LNCaP clone FGC (cell line): ENCODE data around the gene BAG5.
"Not testable (repeated sequence)": the region's sequence is repeated elsewhere in the genome, so short reads cannot be mapped to it uniquely, and the experiment has no call there.

Source experiments
- DNase-seq: peaks from one replicate; pipeline ENCODE4 v3.0.0-alpha.2; 2011; ENCODE audit warnings: low read depth
- H3K4me3 ChIP-seq: 2 replicates; pipeline ENCODE4 v1.5.1; 2011; ENCODE audit warnings: mild to moderate bottlenecking, low read depth, low read length, control low read depth
- TF ChIP-seq, protein P1 (sequence below): IDR thresholded peaks from 2 replicates; pipeline ENCODE4 v1.5.1; 2012; ENCODE audit warnings: mild to moderate bottlenecking; ENCODE audit not compliant: control insufficient read depth, insufficient read depth; ENCODE audit errors: extremely low read depth

The BAG5 gene

DNA sequence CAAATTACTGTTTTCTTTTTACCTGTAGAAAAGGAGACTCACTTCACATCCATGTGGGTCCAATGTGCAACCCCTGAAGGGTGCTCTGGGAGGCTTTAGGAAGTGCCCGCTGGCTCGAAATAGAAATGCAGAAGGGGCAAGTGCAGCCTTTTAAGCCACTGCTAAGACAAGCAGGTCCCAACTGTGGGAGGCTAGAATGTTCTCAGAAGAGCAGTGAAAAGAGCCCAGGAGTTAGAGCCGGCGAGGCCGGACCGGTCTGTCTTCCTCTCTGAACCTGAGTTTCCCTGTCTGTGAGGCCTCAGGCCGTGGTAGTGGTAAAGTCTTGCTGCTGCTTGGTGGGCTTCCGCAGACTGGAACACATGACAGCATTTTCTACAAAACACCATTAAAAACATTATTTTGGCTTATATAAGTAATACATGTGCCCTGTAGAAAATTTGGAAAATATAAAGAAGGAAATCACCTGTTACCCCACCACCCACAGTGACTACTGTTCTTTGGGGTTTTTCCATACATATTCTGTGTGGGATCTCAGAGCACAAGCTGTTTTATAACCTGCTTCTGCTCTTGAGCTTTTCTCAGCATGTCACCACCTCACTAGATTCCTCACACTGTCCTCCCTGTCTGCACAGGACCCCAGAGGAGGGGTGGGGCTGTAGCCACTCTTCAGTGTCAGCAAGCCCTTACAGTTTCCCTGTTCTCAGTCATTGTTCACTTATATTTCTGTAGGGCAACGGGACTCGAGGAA, 45.9 kb downstream of the BAG5 start:
- TF ChIP-seq, protein P1, sequence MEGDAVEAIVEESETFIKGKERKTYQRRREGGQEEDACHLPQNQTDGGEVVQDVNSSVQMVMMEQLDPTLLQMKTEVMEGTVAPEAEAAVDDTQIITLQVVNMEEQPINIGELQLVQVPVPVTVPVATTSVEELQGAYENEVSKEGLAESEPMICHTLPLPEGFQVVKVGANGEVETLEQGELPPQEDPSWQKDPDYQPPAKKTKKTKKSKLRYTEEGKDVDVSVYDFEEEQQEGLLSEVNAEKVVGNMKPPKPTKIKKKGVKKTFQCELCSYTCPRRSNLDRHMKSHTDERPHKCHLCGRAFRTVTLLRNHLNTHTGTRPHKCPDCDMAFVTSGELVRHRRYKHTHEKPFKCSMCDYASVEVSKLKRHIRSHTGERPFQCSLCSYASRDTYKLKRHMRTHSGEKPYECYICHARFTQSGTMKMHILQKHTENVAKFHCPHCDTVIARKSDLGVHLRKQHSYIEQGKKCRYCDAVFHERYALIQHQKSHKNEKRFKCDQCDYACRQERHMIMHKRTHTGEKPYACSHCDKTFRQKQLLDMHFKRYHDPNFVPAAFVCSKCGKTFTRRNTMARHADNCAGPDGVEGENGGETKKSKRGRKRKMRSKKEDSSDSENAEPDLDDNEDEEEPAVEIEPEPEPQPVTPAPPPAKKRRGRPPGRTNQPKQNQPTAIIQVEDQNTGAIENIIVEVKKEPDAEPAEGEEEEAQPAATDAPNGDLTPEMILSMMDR = no peak
- DNase-seq = no peak
- no peak overlapping the region for H3K4me3 ChIP-seq

DNA sequence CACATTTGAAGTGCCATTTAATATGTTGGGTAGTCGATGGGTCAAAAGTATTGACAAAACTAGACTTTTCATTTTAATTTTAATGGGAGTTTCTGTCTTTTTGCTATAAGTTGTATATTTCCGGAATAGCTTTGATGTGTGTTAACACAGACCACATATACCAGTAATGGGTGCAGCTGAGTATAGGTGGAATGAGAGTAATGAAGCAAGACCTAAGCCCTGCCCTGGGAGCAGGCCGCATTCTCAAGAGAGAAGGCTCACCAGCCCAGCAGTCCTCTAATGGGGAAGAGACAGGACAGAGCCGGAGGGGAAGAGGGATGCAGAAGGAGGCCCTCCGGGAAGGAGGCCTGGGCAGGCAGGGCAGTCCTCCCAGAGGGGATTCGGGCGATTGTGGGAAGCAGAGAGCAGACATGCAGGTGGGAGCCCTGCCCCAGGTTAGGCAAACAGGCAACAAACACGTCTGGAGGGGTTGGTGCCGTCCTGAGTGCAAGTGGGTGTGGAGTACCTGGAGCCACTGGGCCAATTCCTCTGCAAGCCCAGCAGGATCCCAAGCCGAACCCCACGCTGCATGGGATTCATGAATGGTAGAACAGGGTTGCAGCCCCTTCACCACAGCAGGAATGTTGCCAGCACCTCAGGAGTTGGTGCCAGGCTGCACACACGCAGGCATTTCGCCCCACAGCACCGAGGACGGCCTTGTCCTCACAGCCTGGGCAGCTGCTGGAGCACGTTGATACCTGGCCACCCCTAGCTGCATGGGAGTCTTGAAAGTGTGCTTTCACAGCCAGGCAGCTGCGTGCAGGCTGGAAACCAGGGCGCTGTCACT, 47.6 kb downstream of the BAG5 start:
- no peak for DNase-seq
- TF ChIP-seq, protein P1 = no peak
- no peak overlapping the region for H3K4me3 ChIP-seq

DNA sequence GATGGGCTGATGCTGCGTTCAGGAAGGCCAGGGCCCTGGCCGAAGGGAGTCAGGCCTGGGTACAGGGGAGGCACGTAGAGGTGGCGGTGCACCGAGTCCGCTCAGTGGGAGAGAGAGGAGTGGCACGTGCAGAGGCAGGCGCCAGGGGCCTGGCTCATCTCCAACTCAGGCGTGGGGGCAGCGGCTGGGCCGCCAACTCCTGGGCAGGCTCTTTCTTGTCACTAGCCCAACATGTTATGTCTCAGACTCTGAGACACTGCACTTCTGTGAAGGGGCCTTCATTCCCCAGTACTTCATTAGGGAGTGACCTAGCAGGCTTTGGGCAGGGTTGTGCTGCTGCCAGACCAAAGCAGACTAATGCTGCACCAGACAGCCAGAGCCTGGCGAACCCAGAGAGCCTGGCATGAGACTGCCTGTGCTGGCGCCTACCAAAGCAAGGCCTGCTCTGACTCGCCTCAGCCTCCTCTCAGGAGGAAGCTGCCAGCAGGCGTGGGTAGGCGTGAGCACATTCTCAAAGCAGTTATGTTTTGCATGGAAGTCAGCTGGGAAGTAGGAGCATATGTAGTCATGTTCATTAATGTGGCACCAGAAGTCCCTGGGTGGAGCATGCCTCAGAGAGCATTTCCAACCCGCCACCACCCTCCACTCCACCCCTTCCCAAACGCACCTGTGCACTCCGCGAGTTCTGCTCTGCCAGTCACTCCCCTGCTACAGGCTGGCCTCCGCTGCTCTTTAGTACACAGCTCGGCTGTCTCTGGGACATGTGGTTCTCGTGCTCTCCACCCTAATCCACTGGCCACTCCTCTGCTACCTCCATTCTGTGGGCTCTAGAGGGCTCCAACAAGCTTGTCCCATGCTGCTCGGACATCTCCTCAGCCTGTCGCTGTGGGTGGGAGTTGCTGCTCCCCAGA, 49.5 kb downstream of the BAG5 start:
- no peak for DNase-seq

DNA sequence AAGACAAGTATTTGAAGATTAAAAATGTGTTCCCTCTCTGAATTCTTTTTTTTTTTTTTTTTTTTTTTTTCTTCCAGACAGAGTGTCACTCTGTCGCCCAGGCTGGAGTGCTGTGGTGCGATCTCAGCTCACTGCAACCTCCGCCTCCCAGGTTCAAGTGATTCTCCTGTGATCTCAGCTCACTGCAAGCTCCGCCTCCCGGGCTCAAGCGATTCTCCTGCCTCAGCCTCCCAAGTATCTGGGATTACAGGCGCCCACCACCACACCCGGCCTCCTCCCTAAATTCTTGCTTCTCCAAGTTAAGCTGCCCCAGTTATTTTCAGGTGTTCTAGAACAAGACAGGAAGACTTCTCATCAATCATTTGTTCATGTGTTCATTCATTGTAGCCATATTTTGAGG, 50.3 kb downstream of the BAG5 start:
- H3K4me3 ChIP-seq, DNase-seq: not testable (repeated sequence)

More for the DNA sequence above, 49.5 kb downstream of the BAG5 start:
- TF ChIP-seq, protein P1 = no peak
- H3K4me3 ChIP-seq = no peak overlapping the region

DNA sequence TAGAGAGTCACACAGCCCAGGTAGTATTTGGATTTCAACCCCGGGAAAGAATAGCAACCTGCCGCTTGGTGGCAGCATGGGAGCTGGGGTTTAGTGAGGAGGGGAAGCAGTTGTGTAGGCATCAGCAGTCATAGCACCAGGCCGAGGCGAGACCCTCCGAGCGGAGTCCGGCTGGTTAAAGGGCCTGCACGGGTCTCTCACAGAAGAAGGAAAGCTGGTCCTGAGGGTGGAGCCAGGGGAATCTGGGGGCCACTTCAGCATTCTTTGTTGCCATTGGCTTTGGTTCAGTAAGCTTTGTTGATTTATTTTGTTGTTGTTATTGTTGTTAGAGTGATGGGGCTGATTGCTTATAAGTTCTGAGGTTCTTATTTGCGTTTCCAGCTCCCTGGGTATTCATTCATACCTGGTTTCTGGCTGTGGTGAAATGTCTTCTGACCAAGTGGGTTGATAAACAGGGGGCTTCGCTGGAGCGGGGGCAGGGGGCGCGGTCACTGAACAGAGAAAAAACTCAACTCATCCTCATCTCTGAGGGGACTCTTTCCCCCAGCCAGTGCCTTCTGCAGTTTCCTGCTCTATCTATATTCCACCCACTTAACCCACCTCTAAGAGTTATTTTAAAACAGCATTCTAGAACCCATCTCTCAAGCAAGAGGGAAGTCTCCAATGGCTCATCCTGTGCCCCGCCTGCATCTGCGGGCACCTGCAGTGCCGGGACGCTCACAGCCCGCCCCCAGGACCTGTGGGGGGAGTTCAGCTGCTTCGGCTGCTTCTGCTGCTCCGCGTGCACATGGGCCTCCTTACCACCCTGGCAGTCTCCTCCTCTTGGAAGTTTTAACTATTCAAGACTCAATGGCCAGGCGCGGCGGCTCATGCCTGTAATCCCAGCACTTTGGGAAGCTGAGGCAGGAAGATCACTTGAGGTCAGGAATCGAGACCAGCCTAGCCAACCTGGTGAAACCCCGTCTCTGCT, 51.4 kb downstream of the BAG5 start:
- no peak for DNase-seq
- H3K4me3 ChIP-seq = no peak overlapping the region
- TF ChIP-seq, protein P1 = no peak

DNA sequence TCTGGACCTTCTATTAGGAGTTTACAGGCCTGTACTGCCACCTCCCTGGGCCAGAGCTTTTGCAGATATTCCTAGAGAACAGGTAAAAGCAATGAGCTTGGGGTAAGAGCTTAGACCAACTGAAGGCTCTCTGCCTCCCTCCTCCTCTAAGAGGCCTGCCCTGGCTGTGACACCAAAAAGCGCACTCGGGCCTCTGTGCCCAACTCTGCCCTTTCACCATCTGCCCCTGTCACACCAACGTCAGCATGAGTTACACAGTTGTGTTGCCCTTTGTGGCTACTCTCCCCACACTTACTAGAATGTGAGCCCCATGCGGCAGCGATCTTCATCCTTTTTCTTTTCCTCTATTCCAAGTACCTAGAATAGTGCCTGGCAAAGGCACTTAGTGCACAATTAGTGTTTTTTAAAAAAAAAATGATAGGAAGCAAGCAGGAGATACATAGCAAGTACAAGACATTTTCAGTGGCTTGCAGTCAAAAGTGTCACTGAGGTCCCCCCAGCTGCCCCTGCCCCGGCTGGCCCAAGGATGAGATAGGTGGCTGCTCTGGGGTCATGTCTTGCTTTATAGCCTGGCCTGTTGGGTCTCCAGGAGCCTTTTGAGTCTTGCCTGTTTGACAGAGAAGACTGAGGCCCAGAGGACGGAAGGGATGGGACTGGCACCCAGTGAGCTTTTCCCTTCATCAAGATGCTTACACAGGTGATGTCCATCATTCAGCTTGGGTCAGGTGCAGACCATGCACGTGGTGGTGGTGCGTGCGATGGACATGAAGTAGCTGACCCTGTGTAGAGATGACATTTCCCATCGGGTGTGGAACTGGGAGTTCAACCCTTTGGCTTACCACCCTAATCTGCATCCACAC, 52.4 kb downstream of the BAG5 start:
- DNase-seq = no peak
- no peak overlapping the region for H3K4me3 ChIP-seq
- TF ChIP-seq, protein P1 = no peak
